ENCODE results near the gene MITF. TPM values are rescaled to one million over a fixed set of nuclear protein-coding genes. Genes with fewer than 3 reads are reported as not detected.
"Not testable (repeated sequence)": the region's sequence is repeated elsewhere in the genome, so short reads cannot be mapped to it uniquely, and the experiment has no call there.

MITF gene
- total RNA-seq, 1 donor from 2014 or later, result 0.41 TPM

DNA sequence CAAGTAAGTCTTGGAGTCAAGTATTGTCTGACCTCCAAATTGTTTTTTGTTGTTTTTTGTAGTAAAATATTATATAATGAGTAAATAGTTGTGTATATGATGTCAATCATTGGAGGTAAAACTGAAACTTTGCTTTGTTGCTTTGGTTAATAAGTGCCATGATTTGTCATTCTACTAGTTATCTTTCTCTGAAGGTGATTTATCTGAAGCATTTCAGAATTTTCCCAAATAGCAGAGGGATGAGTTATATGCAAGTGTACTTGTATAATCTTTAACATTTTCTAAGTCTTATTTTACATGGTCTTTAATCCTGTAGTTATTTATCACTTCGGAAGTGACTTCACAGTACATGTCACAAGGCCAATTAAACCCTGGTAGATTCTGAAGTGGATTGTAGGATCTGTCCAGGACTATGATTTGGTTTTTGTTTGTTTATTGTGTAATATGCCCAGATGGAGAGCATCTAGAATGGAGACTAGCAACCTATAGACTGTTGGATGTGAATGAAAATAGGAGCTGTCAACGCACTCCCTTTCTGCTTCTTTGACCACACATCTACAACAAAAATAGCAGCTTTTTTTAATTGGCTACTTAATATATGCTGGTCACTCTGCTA, 167.2 kb downstream of the MITF start:
- intact Hi-C loops (cut with micrococcal nuclease), result no loop called here

DNA sequence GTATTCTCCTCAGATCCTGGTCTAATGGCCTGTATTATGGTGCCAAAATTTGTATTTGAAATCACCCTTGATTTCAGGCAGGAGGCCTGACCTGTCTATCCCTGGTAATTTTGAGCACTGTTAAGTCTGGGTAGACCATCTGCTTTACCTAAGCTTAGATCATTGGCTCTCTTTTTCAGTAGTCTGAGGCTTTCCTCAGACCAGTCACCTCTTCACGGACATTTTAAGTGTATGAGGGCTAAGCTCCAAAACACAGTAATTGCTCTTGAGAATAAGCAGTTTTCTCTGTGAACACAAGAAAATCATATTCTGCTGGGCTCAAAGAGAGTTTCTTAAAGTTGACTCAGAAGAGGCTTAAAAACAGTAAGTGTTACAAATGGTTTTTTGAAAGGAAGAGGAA, 168.3 kb downstream of the MITF start:
- intact Hi-C loops (cut with micrococcal nuclease), result no loop called here

DNA sequence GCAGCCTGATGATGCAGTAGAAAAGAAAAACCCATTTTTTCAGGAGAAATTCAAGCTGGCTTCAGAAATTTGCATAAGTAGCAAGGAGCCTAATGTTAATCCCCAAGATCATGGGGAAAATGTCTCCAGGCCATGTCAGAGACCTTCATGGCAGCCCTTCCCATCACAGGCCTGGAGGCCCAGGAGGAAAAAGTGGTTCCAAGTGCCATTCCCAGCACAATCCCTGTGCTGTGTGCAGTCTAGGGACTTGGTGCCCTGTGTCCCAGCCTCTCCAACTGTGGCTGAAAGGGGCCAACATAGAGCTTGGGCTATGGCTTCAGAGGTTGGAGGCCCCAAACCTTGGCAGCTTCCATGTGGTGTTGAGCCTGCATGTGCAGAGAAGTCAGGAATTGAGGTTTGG, 170.6 kb downstream of the MITF start:
- intact Hi-C loops (cut with micrococcal nuclease), result not testable (repeated sequence)

DNA sequence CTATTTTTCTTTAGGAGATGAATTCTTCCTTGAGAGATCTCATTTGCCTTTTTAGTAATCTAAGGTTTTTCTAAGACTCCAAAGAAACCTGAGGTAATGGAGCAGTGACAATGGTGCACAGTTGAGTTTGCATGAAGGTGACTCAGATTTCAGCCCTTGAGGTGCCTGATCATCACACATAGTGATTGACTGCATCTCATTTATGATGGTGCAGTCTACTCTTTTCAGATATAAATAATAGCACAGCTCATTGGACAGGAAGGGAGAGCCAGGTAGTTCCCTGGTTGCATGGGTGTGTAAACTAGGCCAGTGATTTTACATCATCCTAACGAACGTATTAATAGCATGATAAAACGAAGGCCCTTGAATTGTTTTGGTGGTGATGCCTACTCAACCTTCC, 174.2 kb downstream of the MITF start:
- intact Hi-C loops (cut with micrococcal nuclease), result no loop called here

DNA sequence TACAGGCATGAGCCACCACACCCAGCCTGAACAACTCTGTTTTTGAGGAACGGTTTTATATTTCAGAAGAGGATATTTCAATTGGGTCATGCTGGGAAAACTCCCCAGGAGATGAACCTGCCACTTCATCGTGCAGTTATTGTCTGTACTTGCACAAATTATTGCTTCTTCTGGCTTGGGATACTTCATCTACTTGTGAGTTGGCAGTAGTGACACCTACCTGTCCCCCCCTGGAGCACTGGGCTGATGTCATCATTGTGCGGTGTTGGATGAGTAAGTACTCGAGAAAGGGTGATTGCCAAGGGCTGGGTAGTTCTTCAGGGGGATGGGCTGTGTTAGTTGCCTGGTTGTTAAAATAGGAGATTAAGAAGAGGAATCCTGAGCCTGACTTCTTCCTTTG, 175.1 kb downstream of the MITF start:
- intact Hi-C loops (cut with micrococcal nuclease), result no loop called here

DNA sequence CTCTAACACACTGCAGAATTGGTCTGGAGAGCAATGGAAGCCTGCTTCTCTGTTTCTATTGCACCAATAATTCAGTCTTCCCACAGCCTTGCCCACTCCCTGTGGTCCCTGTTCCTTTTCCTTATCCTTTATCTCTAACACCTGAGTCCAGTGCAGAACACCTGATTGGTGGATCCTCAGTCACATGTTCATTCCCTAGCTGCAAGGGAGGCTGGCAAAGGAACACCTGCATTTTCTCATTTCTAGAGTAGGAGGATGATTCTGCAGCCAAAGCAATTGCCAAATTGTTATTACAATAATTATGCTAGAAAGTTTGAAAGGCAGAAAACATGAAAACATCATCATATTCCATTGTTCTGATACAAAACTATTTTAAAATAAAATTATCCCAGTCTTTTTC, 176.5 kb downstream of the MITF start:
- intact Hi-C loops (cut with micrococcal nuclease), result no loop called here

DNA sequence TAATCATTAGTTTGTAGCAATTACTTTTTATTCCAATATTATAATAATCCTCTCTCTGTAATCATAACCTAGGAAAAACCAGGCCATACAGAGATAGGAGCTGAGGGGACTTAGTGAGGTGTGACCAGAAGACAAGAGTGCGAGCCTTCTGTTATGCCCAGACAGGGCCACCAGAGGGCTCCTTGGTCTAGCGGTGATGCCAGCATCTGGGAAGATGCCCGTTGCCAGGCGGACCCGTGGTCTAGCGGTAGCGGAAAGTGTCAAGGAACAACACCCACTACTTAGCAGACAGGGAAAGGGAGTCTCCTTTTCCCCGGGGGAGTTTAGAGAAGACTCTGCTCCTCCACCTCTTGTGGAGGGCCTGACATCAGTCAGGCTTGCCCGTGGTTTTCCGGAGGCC, 180.7 kb downstream of the MITF start:
- intact Hi-C loops (cut with micrococcal nuclease), result not testable (repeated sequence)

DNA sequence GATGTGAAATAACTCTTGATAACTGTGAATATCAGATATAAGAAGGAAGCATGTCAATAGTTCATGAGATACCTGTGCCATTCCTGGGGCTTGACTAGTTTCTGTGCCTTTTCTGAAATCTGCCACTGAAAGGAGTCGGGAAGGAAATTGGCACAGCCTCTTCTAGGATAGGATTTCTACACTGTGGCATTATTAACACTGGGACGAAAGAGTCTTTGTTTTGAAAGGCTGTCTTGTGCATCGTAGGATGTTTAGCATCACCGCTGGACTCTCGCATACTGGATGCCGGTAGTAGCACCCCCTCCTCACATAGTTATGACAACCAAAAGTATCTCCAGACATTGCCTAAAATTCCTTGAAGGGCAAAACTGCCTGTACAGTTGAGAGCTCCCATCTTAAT, 182.4 kb downstream of the MITF start:
- intact Hi-C loops (cut with micrococcal nuclease), result no loop called here

DNA sequence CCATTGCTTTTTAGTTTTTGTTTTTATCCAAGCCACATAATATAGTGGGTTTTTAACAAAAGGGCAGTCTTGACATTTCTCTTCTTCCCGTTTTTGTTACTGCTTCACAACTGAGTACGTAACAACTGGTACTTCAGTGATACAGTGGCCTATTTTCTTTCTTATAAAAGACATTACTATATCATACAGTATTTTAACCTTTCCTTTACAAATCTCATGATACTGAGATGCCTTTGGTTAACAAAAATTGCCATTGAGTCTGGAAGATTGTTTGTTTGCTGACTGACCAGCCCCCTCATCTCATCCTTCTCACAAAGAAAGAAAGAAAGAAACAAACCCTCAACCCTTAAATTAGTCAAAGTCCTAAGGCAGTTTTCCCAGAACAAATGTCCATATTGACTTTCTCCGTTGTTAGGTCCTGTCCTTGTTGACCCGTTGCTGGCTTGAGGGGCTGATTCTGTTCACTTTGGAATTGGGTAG, 183.3 kb downstream of the MITF start:
- intact Hi-C loops (cut with micrococcal nuclease), result no loop called here

DNA sequence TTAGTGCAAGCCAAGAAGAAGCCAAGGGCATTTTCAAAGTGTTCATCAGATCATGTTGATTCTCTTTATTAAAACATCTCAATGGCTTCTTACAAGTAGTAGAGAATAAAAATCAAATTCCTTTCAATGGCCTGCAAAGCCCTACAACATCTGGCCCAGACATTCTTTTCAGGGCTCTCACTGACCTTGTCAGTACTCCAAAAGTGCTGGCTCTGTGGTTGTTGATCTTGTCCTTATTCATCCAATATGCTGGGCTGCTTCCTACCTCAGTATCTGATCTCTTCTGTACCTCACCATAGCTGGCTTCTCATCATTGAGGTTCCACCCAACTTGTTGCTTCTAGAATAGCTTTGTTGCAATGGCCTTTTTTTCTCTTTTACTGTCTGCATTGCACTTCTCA, 186.2 kb downstream of the MITF start:
- intact Hi-C loops (cut with micrococcal nuclease), result no loop called here

DNA sequence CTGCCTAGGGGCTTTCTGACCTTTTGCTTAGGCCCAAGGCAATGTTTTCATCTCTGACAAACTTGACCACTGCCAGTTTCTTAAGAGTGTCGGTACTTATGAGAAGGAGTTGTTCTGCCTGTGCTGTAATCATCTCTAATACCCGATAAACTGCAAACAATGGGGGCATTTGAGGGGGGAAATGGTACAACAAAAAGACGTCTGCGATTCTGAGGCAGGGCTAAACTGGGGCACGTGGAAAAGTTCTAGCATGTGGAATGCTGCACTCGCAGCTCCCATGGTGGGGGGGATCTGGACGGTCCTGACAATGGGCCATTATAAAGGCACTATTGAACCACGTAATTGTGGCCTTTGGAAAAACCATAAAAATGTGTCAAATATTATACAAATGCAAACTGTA, 187.1 kb downstream of the MITF start:
- intact Hi-C loops (cut with micrococcal nuclease), result no loop called here

DNA sequence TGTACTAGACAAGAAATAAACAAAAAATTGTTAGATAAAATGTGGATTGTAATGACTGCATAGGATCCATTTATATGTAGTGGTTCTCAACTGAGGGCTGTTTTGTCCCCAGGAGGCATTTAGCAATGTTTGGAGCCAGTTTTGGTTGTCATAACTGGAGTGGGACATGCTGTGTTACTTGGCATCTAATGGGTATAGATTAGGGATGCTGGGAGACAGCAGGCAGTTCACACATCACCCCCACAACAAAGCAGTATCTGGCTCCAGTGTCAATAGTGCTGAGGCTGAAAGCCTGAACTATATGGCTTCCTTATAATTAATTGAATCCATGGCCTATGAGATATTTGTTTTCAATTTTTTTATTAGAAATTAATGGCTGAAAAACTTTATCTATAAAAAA, 188.3 kb downstream of the MITF start:
- intact Hi-C loops (cut with micrococcal nuclease), result no loop called here

DNA sequence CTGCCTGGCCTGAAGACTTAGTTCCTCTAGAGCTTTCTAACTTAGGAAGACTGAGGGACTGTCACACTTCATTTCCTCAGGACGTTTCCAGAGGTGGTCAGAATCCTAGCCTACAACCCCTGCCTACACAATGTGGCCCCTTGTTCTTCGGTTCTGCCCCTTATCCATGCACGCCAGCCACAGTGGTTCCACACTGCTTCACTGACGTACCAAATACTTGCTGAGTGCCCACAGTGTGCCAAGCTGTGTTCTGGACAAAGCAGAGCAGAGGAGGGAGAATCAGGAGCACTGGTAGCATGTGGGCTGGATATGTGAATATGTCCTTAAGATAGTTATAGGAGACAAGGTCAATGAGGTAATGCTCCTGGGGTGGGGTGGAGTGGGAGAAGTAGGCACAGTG, 189.8 kb downstream of the MITF start:
- intact Hi-C loops (cut with micrococcal nuclease), result no loop called here

DNA sequence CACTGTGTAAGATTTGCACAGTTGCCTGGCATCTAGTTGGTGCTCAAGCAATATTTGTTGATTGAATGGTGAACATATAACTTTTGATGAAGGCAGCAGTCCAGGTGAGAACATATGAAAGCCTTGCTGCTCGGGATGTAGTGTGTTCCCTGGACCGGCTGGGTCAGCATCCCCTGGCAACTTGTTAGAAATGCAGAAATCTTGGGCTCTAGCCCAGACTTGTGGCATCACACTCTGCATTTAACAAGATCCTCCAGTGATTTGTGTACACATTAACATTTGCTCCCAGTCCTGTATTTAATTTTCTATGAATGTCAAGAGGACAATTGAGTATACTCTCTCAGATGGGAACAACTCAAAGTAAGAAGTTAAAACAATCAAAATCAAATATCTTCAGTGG, 191.3 kb downstream of the MITF start:
- intact Hi-C loops (cut with micrococcal nuclease), result no loop called here

DNA sequence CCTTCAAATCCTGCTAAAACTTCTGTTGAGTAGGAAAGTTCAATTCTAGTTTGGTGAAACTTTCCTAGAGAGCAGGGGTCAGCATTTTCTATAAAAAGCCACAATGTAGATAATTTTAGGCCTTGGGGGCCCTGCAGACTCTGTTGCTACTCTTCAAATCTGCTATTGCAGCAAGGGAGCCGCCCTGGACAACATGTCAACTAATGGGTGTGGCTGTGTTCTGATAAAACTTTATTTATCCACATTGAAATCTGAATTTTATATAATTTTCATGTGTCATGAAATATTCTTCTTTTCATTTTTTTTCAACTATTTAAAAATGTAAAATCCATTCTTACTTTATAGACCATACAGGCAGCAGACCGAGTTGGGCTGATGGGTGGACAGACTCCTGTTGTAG, 192.8 kb downstream of the MITF start:
- intact Hi-C loops (cut with micrococcal nuclease), result no loop called here

DNA sequence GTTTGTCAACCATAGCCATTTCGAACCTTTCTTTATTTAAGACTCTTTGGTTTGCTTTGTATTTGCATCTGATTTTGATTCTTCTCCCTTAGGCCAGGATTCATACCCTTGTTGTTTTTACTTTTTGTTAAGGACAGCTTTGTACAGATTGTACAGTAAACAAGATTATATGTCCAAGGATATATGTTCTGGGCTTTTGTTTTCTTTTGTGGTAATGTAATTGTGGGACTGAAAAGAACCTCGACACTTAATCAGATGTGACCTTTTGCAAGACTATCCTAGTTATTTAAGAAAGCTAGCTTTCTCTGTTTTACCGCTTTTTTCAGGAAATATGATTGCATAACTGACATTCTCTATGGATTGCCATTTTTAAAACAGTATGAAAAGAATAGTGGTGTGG, 193.2 kb downstream of the MITF start:
- intact Hi-C loops (cut with micrococcal nuclease), result no loop called here

DNA sequence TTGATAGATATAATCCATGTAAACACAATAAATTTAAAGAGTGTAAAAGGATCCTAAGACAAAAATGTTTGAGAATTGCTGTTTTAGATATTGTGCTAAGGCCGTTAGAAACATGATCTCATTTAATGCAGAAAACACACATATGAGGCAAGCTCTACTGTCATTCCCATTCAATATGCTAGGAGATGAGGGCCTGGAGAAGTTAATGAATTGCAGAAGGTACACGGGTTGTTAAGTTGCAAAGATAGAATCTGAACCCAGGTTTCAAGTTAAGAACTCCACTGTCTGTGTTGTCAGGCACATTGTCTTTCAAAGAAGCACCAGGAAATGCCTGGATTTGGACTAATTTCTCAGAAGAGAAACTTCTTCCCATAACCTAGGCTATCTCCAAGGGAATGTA, 195.1 kb downstream of the MITF start:
- intact Hi-C loops (cut with micrococcal nuclease), result no loop called here

DNA sequence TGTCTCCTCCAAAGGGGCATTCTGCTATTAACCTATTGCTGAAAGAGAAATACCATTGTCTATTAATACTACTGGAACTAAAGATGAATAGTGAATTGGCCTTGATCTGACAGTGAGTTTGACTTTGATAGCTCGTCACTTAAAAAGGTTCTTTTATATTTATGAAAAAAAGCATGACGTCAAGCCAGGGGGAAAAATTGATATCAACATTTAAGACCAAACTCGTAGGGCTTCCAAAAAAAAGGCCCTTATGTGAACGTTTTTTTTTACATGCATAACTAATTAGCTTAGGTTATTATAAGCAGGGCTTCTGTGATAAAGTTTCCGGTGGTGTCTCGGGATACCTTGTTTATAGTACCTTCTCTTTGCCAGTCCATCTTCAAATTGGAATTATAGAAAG, 197.0 kb downstream of the MITF start:
- intact Hi-C loops (cut with micrococcal nuclease), result no loop called here

DNA sequence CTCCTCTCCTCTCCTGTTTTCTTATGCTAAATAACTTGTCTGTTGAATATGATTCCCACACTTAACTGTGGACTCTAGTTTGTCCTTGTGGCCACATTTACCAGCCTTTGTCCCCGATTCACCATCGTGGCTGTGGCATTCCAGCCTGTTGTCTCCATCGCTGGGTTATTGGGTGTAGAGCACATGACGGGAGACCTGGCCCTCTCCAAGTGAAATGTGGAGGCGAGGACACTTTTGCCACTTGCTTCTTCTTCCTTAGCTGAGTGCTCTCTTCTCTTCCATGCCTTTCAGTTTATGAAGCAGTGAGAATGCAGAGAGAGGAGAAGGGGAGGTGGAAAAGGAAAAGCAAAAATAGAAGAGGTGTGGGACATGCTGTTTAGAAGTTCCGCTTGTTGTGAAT, 198.8 kb downstream of the MITF start:
- intact Hi-C loops (cut with micrococcal nuclease), result no loop called here

DNA sequence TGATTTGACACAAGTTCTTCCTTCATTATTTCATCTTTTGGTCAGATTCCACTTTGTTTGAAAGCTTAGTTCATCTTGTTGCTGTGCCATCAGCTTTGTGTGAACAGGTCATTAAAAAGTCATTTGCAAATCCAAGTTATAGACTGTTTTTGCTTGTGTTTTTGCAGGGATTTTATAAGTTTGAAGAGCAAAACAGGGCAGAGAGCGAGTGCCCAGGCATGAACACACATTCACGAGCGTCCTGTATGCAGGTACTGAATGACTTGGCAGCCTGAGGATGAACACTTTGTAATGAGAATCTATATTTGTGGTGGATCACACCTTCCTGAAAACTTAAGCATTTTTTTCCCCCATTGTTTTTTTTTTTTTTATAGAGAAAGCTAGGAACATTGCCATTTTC, 199.7 kb downstream of the MITF start:
- intact Hi-C loops (cut with micrococcal nuclease), result no loop called here

DNA sequence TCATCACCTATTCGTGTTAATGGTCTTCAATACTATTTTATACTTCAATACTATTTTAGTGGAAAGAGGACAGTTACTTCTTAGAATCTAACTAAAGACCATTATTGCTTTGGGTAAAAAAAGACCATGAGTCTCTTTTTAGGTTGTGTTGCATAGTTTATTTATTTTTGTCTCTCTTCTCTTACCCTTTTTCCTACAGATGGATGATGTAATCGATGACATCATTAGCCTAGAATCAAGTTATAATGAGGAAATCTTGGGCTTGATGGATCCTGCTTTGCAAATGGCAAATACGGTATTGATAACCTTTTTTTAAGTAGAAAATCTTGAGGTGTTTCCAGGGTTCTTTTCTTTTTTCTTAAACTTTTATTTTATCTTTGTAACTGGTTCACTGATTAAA, 201.8 kb downstream of the MITF start:
- intact Hi-C loops (cut with micrococcal nuclease), result no loop called here

DNA sequence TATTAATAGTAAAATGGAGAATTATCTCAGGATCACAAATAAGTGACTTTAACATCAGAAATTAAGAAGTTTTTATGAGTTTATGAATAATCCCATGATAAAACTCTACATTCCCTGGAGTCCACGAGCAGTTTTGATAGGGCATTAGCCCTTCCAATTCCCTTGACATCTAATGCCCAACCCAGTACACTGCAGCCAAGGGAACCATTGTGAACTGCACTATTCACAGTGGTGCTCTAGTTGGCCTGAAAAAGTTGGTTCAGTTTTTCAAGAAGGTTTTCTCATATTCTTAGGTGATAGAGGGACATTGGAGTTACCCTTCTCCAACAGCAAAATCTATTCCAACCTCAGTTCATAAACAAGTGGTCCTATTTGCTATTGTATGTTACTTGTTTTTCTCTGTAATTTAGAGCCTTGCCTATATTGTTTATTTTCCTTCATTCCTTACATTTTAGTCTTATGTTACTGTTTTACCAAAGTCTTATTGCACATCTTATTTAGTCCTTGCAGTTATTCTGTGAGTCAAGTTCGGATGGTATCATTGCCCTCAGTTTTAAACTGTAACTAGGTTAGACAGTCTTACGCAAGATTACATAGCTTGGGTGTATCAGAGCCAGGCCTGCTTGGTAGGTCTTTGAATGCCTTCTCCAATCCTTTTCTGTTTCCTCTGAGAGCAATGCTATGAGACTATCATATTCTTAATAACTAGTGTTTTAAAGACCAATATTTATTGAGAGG, 202.3 kb downstream of the MITF start:
- intact Hi-C loops (cut with micrococcal nuclease), result no loop called here

DNA sequence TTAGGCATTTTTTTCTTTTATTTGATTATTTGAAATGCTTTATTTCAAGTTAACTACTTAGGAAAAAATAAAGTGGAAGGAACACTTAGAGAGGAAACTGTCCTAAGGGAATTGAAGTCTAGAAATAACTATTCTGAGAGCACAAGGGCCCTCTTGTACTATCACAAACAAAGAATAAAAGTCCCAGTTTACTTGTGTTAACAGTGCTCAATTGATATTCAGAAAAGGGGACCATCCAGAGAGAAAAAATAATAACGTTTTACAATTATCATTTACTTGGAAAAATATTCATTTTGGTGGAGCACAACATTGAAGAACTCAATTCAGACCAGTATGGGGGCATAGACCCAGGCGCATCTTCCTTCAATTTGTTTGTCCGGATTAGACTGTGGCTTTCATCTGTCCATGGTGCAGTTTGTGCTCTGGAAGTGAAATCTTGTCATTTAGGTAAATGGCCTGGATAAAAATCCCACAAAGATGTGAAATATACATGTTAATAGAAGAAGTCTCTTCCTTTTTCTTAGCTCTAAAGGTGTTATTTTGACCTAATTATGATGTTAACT, 205.7 kb downstream of the MITF start:
- intact Hi-C loops (cut with micrococcal nuclease), result no loop called here
